Activated T-helper 1 cell treated with Interleukin-2 at 50 U/mL for 16 hours (primary cell): ENCODE measurements around the gene DYNLT1.

ENCODE experiments used
- DNase-seq: peaks from one replicate; pipeline ENCODE4 v3.0.0-alpha.2; 2020; ENCODE audit warnings: low read depth

Gene DYNLT1

DNA sequence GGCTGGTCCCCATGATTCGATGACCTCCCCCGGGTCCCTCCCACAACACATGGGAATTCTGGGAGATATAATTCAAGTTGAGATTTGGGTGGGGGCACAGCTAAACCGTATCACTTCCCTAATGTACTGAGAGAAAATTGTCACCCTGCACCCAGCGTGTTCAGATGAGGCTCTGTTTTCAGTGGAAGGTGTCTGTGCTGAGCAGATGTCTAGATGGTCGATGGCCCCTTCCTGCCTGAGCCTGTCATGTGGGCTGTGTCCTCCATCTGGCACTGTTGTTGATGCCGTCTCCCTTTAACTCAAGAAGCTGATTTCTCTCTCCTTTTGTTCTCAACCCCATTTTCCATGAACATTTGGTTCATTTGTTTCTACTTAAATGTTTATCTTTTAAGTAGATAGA is 47.7 kb downstream of the DYNLT1 start:
- DNase-seq, result no peak

DNA sequence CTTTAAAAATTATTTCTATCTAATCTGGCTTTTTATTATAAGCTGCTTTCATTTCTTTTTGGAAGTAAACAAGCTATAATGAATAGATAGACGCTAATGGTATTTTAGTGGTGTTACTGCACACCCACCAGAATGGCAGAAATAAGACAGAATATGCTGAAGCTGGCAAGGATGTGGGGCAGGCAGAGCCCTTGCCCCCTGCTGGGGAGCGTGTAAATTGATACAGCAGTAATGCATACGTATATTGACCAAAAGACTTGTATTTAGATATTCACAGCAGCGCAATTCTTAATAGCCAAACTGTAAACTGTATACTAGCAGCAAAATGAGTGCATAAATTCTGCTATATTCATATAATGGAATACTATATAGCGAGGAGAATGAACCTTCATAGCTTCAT is 49.3 kb downstream of the DYNLT1 start:
- no peak for DNase-seq

GRCh38 chr6:158593670-158594069 is 50.9 kb downstream of the DYNLT1 start:
- DNase-seq, result no peak

- no peak for DNase-seq
Observed at GRCh38 chr6:158591810-158592209, 52.7 kb downstream of the DYNLT1 start.

DNA sequence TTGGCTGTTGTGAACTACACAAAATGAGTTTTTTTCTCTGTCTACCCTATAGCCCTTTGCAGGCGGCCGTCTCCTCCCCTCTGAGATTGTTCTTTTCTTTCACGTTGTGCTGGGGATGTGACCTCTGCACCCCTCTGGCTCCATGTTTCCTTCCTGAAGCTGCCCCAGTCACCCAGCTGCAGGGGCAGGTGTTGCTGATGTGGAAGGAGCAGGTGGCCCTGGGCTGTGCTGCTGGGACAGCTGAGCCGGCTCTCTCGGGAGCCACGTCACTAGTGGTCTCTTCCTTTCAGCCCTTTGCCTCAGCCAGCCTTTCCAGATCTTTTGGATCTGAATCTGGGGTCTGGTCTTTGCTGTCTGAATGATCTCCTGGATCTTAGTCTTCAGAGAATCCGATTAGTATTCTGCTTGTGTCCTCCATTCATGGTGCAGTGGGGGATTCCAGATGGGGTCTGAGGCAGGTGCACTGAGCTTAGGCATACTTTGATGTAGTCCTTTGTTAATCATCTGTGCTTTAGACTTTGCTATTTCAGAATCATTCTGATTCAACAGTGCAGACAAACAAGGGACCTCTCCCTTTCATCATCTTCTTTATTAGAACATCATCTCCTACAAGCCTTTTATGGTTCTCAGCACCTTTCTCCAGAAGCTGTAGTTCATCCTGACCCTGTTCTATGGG is 53.3 kb downstream of the DYNLT1 start:
- DNase-seq, result no peak

DNA sequence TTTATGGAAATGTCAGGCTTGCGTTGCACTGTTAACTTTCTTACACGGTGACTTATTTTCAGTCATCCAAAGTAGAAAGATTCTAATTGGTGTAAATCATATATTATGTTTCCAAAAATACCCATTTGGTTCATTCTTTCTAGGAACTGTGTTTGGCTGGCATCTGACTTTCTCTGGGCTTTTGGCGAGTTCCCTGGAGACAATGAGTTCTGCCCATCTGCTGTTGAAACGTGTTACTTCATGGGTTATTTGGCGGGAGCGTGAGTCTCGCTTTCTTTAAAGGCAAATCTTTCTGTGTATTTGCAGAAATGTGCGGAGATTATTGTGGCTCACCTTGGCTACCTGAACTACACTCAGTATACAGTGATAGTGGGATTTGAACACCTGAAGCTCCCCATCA is 55.2 kb downstream of the DYNLT1 start:
- DNase-seq, result no peak

DNA sequence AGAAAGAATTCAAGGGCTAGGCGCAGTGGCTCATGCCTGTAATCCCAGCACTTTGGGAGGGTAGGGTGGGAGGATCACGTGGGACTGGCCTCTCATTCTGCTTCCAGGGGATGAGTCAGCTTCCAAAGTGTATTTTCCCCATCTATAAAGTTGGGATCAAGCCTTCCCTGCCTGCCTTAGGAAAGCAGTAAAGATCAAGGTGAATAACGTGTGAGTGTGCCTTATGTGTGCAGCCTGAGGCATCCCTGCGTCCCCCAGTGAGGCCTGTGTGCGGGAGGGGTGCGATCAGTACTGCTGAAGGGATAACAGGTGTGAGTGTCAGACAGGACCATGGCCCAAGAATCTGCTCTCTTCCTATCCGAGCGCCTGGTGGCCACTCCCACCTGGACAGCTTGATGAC is 57.9 kb downstream of the DYNLT1 start:
- no peak for DNase-seq
